H1 (cell line): ENCODE data around the gene LIPC. TPM values are rescaled to one million over a fixed set of nuclear protein-coding genes. Genes with fewer than 3 reads are reported as not detected.

Experiments
- CTCF ChIA-PET: fragments of 300-600 bp; sonication (Branson Sonifier 250); formaldehyde crosslinking; loops from one replicate; lab custom pipeline; 2021; ENCODE audit not compliant: partially characterized antibody; lab: Charles Lee
- POLR2A ChIA-PET: fragments of 300-600 bp; sonication (Branson Sonifier 250); formaldehyde crosslinking; loops from one replicate; lab custom pipeline; 2021; ENCODE audit warnings: inconsistent platforms; ENCODE audit not compliant: partially characterized antibody; lab: Charles Lee
- DNase-seq, 2 experiments: peaks; one replicate each; pipeline versions ENCODE4 v3.0.0 to v3.0.0-alpha.2; 2010 to 2022; ENCODE audit warnings: low spot score in 2 of 2, low read depth in 1 of 2, mixed read lengths in 1 of 2
- FAIRE-seq: peaks from 2 replicates; lab custom pipeline; 2011; peaks lifted over from hg19 to GRCh38; lab: Jason Lieb, UNC
- H2AFZ ChIP-seq: 2 replicates; pipeline ENCODE4 v1.8.1; 2012; ENCODE audit warnings: low read length, inconsistent platforms
- H2AK5ac ChIP-seq: 2 replicates; pipeline ENCODE4 v1.6.1; 2013; ENCODE audit warnings: low read depth, low read length
- H2BK120ac ChIP-seq: replicated peaks from 2 replicates; pipeline ENCODE3; 2013; ENCODE audit warnings: low read depth, low read length, inconsistent platforms
- H2BK12ac ChIP-seq: 2 replicates; pipeline ENCODE4 v1.6.1; 2013; ENCODE audit warnings: low read depth, low read length
- H2BK15ac ChIP-seq: 2 replicates; pipeline ENCODE4 v1.6.1; 2013; ENCODE audit warnings: low read length
- H2BK20ac ChIP-seq: 2 replicates; pipeline ENCODE4 v1.6.1; 2013; ENCODE audit warnings: low read length
- H2BK5ac ChIP-seq: 2 replicates; pipeline ENCODE4 v1.6.1; 2013; ENCODE audit warnings: low read depth, low read length
- H3K14ac ChIP-seq: 2 replicates; pipeline ENCODE4 v1.6.1; 2013; ENCODE audit warnings: inconsistent platforms; ENCODE audit not compliant: insufficient read length
- H3K18ac ChIP-seq: 2 replicates; pipeline ENCODE4 v1.6.1; 2013; ENCODE audit warnings: low read length; ENCODE audit errors: extremely low read depth
- H3K23ac ChIP-seq: 2 replicates; pipeline ENCODE4 v1.6.1; 2013; ENCODE audit warnings: inconsistent platforms; ENCODE audit not compliant: insufficient read length
- H3K23me2 ChIP-seq: 2 replicates; pipeline ENCODE4 v1.6.1; 2013; ENCODE audit warnings: low read depth, low read length
- H3K27ac ChIP-seq: 2 replicates; pipeline ENCODE4 v1.6.1; 2011; ENCODE audit warnings: low read depth, low read length, inconsistent platforms
- H3K27me3 ChIP-seq, 4 experiments: replicated peaks in 1 of 4; 1 replicate in 1 of 4; 2 replicates in 3 of 4; pipeline versions ENCODE4 v1.6.1 to v1.8.1; 2011 to 2013; ENCODE audit warnings: low read length in 3 of 4, mild to moderate bottlenecking in 3 of 4, inconsistent platforms in 2 of 4, mixed read lengths in 2 of 4, moderate library complexity in 1 of 4; ENCODE audit not compliant: control insufficient read depth in 3 of 4, insufficient read depth in 3 of 4; ENCODE audit errors: extremely low read depth in 1 of 4
- H3K36me3 ChIP-seq, 4 experiments: 2 replicates each; pipeline versions ENCODE4 v1.6.1 to v1.8.1; 2011 to 2013; ENCODE audit warnings: mild to moderate bottlenecking in 4 of 4, low read length in 3 of 4, moderate library complexity in 2 of 4, control low read depth in 1 of 4, inconsistent platforms in 1 of 4; ENCODE audit not compliant: insufficient read depth in 4 of 4, control insufficient read depth in 2 of 4
- H3K4ac ChIP-seq: replicated peaks from 2 replicates; pipeline ENCODE3; 2013; ENCODE audit warnings: low read length, low read depth, mixed read lengths, inconsistent platforms; ENCODE audit not compliant: insufficient read length
- H3K4me1 ChIP-seq, 4 experiments: replicated peaks in 1 of 4; 1 replicate in 1 of 4; 2 replicates in 3 of 4; pipeline versions ENCODE4 v1.6.1 to v1.8.1; 2011 to 2013; ENCODE audit warnings: low read length in 3 of 4, inconsistent platforms in 2 of 4, mixed read lengths in 1 of 4; ENCODE audit not compliant: insufficient read depth in 4 of 4, control insufficient read depth in 3 of 4
- H3K4me2 ChIP-seq, 2 experiments: 2 replicates each; pipeline versions ENCODE4 v1.6.1 to v1.8.1; 2011 to 2013; ENCODE audit warnings: low read depth in 2 of 2, low read length in 2 of 2, control low read depth in 1 of 2, inconsistent platforms in 1 of 2, mild to moderate bottlenecking in 1 of 2; ENCODE audit not compliant: insufficient read depth in 1 of 2
- H3K4me3 ChIP-seq, 4 experiments: fragments of 200-600, 300-600 bp in 1 of 4; sonication (generic), shearing (Covaris generic), sonication (Bioruptor Twin) in 1 of 4; 2 replicates each; pipeline versions ENCODE4 v1.5.1 to v1.8.1; 2011 to 2016; ENCODE audit warnings: low read length in 4 of 4, low read depth in 3 of 4, control low read depth in 2 of 4, inconsistent platforms in 2 of 4, mild to moderate bottlenecking in 2 of 4, mixed read lengths in 1 of 4, moderate library complexity in 1 of 4; ENCODE audit not compliant: insufficient read depth in 2 of 4; ENCODE audit errors: extremely low read depth in 1 of 4
- H3K56ac ChIP-seq: replicated peaks from 2 replicates; pipeline ENCODE3; 2013; ENCODE audit warnings: low read depth, mild to moderate bottlenecking, mixed read lengths, low read length, inconsistent platforms; ENCODE audit not compliant: insufficient read length
- H3K79me1 ChIP-seq: 2 replicates; pipeline ENCODE4 v1.6.1; 2013; ENCODE audit warnings: low read depth, low read length, control low read depth
- H3K79me2 ChIP-seq, 2 experiments: 2 replicates each; pipeline versions ENCODE4 v1.6.1 to v1.8.1; 2012 to 2013; ENCODE audit warnings: low read length in 2 of 2, mild to moderate bottlenecking in 2 of 2, inconsistent platforms in 1 of 2; ENCODE audit not compliant: insufficient read depth in 2 of 2, control insufficient read depth in 1 of 2
- H3K9ac ChIP-seq, 4 experiments: replicated peaks in 1 of 4; 1 replicate in 1 of 4; 2 replicates in 3 of 4; pipeline versions ENCODE4 v1.6.1 to v1.8.1; 2011 to 2013; ENCODE audit warnings: low read depth in 3 of 4, low read length in 3 of 4, control low read depth in 2 of 4, mild to moderate bottlenecking in 2 of 4, moderate library complexity in 2 of 4, inconsistent platforms in 1 of 4; ENCODE audit errors: extremely low read depth in 1 of 4
- H3K9me3 ChIP-seq, 2 experiments: 2 replicates each; pipeline versions ENCODE4 v1.6.1 to v1.8.1; 2012 to 2013; ENCODE audit warnings: mild to moderate bottlenecking in 2 of 2, moderate library complexity in 2 of 2, control low read depth in 1 of 2, inconsistent platforms in 1 of 2, low read depth in 1 of 2, low read length in 1 of 2, mixed read lengths in 1 of 2; ENCODE audit not compliant: insufficient read depth in 2 of 2
- H4K20me1 ChIP-seq, 2 experiments: replicated peaks in 1 of 2; 2 replicates each; pipeline versions ENCODE3 to v1.8.1; 2011 to 2013; ENCODE audit warnings: inconsistent platforms in 2 of 2, low read length in 2 of 2, mild to moderate bottlenecking in 1 of 2; ENCODE audit not compliant: insufficient read depth in 2 of 2, control insufficient read depth in 1 of 2
- H4K5ac ChIP-seq: 2 replicates; pipeline ENCODE4 v1.6.1; 2013; ENCODE audit warnings: low read length, low read depth, mixed read lengths, inconsistent platforms; ENCODE audit not compliant: insufficient read length
- H4K8ac ChIP-seq: 2 replicates; pipeline ENCODE4 v1.8.0; 2013; ENCODE audit warnings: mild to moderate bottlenecking, moderate library complexity, low read length, inconsistent platforms; ENCODE audit not compliant: insufficient read depth; ENCODE audit errors: extremely low read depth
- H4K91ac ChIP-seq: replicated peaks from 2 replicates; pipeline ENCODE3; 2013; ENCODE audit warnings: low read length, mixed read lengths, inconsistent platforms; ENCODE audit not compliant: insufficient read length
- ASH2L ChIP-seq: fragments of 200-600, 300-600 bp; sonication (generic); IDR thresholded peaks from one replicate; pipeline ENCODE4 v1.7.1; 2017; ENCODE audit warnings: low read length
- CBX8 ChIP-seq: fragments of 300-800, 300-1000 bp; sonication (generic); IDR thresholded peaks from 2 replicates; pipeline ENCODE4 v1.7.1; 2016; ENCODE audit warnings: low read depth, low read length, borderline replicate concordance
- CHD1 ChIP-seq: IDR thresholded peaks from 2 replicates; pipeline ENCODE4 v1.6.1; 2012; ENCODE audit warnings: low read depth, low read length, improper control_type of control experiment
- GABPA ChIP-seq: IDR thresholded peaks from 2 replicates; pipeline ENCODE4 v1.6.1; 2011; ENCODE audit warnings: mild to moderate bottlenecking, low read length, moderate library complexity, borderline replicate concordance; ENCODE audit not compliant: insufficient read depth
- KDM5A ChIP-seq: fragments of 200-600 bp; IDR thresholded peaks from 2 replicates; pipeline ENCODE4 v1.7.1; 2012; ENCODE audit warnings: mild to moderate bottlenecking, low read length, inconsistent platforms, mixed read lengths
- MAFK ChIP-seq: IDR thresholded peaks from 2 replicates; pipeline ENCODE4 v1.6.1; 2012; ENCODE audit warnings: low read depth, mild to moderate bottlenecking, improper control_type of control experiment, low read length
- NANOG ChIP-seq: IDR thresholded peaks from 2 replicates; pipeline ENCODE4 v1.6.1; 2011; ENCODE audit warnings: low read length, low read depth, mild to moderate bottlenecking, inconsistent platforms; ENCODE audit not compliant: insufficient read depth, poor library complexity, severe bottlenecking
- NRF1 ChIP-seq: IDR thresholded peaks from 2 replicates; pipeline ENCODE4 v1.6.1; 2011; ENCODE audit warnings: mild to moderate bottlenecking, low read depth, low read length, improper control_type of control experiment
- RFX5 ChIP-seq: IDR thresholded peaks from 2 replicates; pipeline ENCODE4 v1.6.1; 2011; ENCODE audit warnings: low read depth, low read length, improper control_type of control experiment, borderline replicate concordance
- SAP30 ChIP-seq: fragments of 300-600 bp; sonication (generic); IDR thresholded peaks from 2 replicates; pipeline ENCODE4 v1.7.1; 2012; ENCODE audit warnings: low read length, moderate library complexity, mild to moderate bottlenecking, inconsistent platforms; ENCODE audit not compliant: insufficient read depth, insufficient replicate concordance
- YY1 ChIP-seq: IDR thresholded peaks from 2 replicates; pipeline ENCODE4 v1.6.1; 2011; ENCODE audit warnings: low read depth, mild to moderate bottlenecking, low read length
- WGBS, 2 experiments: shearing (Covaris generic) in 1 of 2; methylation state at CpG; one replicate each; pipeline versions ENCODE4 v1.1.6 to v1.1.7; 2013 to 2015; ENCODE audit warnings: low lambda C conversion rate in 2 of 2, mixed read lengths in 2 of 2, inconsistent platforms in 1 of 2, low coverage in 1 of 2, missing lambda C conversion rate in 1 of 2; ENCODE audit not compliant: insufficient replicate concordance in 2 of 2, insufficient coverage in 1 of 2, insufficient read length in 1 of 2; ENCODE audit errors: extremely low coverage in 1 of 2, missing lambda C conversion rate in 1 of 2; 5-methylcytosine and 5-hydroxymethylcytosine counted together
- polyA plus RNA-seq, 7 experiments: library from polyadenylated mRNA; depleted of rRNA in 3 of 7; stranded (reverse) in 5 of 7; unstranded in 2 of 7; fragments of >200 nt in 5 of 7; fragments of 200-250 nt in 2 of 7; gene quantifications; 1 replicate in 5 of 7; 2 replicates in 1 of 7; 4 replicates in 1 of 7; pipeline versions ENCODE4 v1.2.1 to v1.2.3, GENCODE V29; 2011 to 2013; ENCODE audit warnings: missing spikeins in 2 of 7, mixed read lengths in 2 of 7
- total RNA-seq: library from RNA; stranded (reverse); fragmentation: NEBNext Ultra II Directional; extraction: Animal tissue kit (Norgen Biotek cat#: 25700); gene quantifications from 2 replicates; pipeline ENCODE4 v1.2.1, GENCODE V29; 2021
- TF ChIP-seq, protein P1 (sequence below): IDR thresholded peaks from 2 replicates; pipeline ENCODE4 v1.6.1; 2012; ENCODE audit warnings: low read length, inconsistent platforms
- TF ChIP-seq, protein P2 (sequence below): IDR thresholded peaks from 2 replicates; pipeline ENCODE4 v1.6.1; 2012; ENCODE audit warnings: inconsistent platforms

The LIPC gene
- total and polyA plus RNA-seq, 2 of the 8 experiments (the other 6 are each of a cell fraction or from before 2014, with no cell fraction given): not detected

DNA sequence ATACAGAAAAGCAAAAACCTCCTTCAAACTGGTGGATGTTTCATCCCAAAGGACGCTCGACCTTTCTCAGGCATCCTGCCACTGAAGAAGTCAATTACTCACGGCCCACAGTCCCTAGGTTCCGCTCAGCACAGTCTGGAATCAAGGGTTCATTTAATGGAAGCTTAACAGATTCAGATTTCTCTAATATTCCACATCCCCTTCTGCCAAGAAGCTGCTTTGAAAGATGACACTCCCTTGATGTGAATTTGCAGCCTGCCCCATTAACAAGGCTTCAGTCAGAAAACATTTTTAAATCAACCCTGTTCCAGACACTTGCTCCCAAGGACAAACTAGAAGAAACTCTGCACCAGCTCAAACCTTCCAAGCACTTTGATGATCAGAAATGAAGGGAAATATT, 81.2 kb downstream of the LIPC start:
- H3K56ac ChIP-seq: no peak overlapping the region
- H3K9ac ChIP-seq: no peak overlapping the region
- WGBS, 2 experiments: 93% methylated on average over 4 of the region's 4 CpGs; no CpG with 5 or more reads in 1 of the 2 experiments
- FAIRE-seq (no peak), DNase-seq (no peak)
- CTCF ChIA-PET: interaction anchor here (1.1 to 1.5 kb wide), 3 partner anchors 10 to 132 kb away, joined by 3 read pairs; no protein-coding TSS in a partner anchor
- H3K14ac ChIP-seq: no peak overlapping the region
- H2BK120ac ChIP-seq: no peak overlapping the region
- H4K8ac ChIP-seq: no peak overlapping the region
- H2AK5ac ChIP-seq: no peak overlapping the region
- no peaks in the 10 kb centered on the region for H4K20me1 ChIP-seq
- H3K4me3 ChIP-seq: no peak overlapping the region
- no peaks in the 10 kb centered on the region for H3K79me2 ChIP-seq
- H3K9me3 ChIP-seq: no peaks in the 10 kb centered on the region
- no peaks in the 10 kb centered on the region for H3K79me1 ChIP-seq
- no peak overlapping the region for H3K18ac ChIP-seq
- H3K36me3 ChIP-seq: no peaks in the 10 kb centered on the region
- POLR2A ChIA-PET: no interaction called here
- 0 out of 7 replicates have a peak, but pooled peaks cover 0 to 2% (median 0%) of the 10 kb centered on the region in 4 experiments for H3K4me1 ChIP-seq
- no peak overlapping the region for H2AFZ ChIP-seq
- no peak overlapping the region for H2BK20ac ChIP-seq
- no peaks in the 10 kb centered on the region for H3K23me2 ChIP-seq
- no peak overlapping the region for H2BK5ac ChIP-seq
- no peak overlapping the region for H3K4me2 ChIP-seq
- no peak overlapping the region for H4K5ac ChIP-seq
- no peak overlapping the region for H2BK12ac ChIP-seq
- H2BK15ac ChIP-seq: no peak overlapping the region
- no peak overlapping the region for H3K27ac ChIP-seq
- no peaks in the 10 kb centered on the region for H3K27me3 ChIP-seq
- no peak overlapping the region for H4K91ac ChIP-seq
- no peak overlapping the region for H3K23ac ChIP-seq
- no peak overlapping the region for H3K4ac ChIP-seq
- TF ChIP-seq NRF1 (no peak), MAFK (no peak), RFX5 (no peak), CHD1 (no peak), GABPA (no peak), SAP30 (no peak), ASH2L (no peak), CBX8 (no peak), YY1 (no peak), KDM5A (no peak), NANOG (no peak)
- TF ChIP-seq, protein P1, sequence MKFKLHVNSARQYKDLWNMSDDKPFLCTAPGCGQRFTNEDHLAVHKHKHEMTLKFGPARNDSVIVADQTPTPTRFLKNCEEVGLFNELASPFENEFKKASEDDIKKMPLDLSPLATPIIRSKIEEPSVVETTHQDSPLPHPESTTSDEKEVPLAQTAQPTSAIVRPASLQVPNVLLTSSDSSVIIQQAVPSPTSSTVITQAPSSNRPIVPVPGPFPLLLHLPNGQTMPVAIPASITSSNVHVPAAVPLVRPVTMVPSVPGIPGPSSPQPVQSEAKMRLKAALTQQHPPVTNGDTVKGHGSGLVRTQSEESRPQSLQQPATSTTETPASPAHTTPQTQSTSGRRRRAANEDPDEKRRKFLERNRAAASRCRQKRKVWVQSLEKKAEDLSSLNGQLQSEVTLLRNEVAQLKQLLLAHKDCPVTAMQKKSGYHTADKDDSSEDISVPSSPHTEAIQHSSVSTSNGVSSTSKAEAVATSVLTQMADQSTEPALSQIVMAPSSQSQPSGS: no peak
- TF ChIP-seq, protein P2, sequence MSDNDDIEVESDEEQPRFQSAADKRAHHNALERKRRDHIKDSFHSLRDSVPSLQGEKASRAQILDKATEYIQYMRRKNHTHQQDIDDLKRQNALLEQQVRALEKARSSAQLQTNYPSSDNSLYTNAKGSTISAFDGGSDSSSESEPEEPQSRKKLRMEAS: no peak
